ENCODE data around the gene ERAP2. TPM values are rescaled to one million over a fixed set of nuclear protein-coding genes. Genes with fewer than 3 reads are reported as not detected.

The ERAP2 gene
- polyA plus RNA-seq, 3 donors: 3.0 to 20.4 (median 3.4) TPM

DNA sequence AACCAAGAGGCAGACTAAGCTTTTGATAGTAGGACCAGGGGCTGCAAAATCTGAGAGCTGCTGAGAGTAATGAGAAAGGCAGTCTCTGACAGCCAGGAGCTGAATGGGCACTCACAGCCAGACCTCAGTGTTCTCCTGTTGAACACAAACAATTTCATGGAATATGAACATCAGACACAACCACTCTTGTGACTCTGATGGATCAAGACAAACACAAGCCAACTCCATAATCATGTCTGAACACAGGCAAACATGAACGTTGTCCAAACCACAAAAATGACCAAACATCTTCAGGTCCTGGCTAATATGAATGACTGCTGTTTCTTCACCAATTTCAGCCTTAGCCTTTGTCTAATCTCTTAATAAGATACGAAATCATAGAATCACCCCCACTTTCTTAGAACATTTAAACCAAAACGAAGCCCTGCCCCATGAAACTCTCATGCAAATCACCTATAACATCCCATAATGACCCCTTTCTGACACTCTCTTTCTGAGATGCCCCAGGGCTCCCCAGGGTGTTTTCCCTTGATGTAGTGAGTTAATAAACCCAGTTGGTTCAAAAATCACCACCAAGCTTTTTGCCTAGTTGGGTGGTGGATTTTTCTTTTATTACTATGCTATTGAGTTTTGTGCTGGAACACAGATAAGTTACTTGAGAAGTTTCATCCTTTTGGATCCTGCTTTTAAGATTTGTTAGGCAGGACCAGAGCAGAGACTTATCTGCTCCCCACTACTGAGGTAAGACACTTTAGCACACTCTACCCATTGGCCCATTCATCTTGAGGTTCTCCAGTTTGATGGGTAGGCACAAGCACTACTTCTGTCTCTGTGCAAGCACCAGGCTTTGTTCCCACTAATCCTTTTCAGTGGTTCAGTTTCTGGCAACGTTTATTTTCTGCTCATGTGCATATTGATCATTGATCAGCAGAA is 5.9 kb upstream of the ERAP2 start:
- Mint-ChIP-seq H3K27me3 (ENCODE audit: low read depth in 3 of 3) (peaks cover 1 to 11% (median 2%) of the 10 kb centered on the region in 3 donors), H3K36me3 (no peaks in the 10 kb centered on the region), H3K9me3 (no peaks in the 10 kb centered on the region), H3K4me1 (peaks cover 2% of the 10 kb centered on the region), H3K27ac (peak overlapping the region in 1 of 7 donors; percentile 10), H3K4me3 (no peak overlapping the region)
- H3K4me1 ChIP-seq (ENCODE audit: control insufficient read depth in 1 of 2, insufficient read depth in 2 of 2, low read length in 2 of 2): peaks cover 0 to under 1% of the 10 kb centered on the region in 2 donors
- no peak overlapping the region for H3K4me3 ChIP-seq (replicated peaks in 1 of 3; ENCODE audit: low read depth in 2 of 3, low read length in 3 of 3)
- no peaks in the 10 kb centered on the region for H3K9me3 ChIP-seq (replicated peaks in 1 of 2; ENCODE audit: control insufficient read depth in 1 of 2, insufficient read depth in 1 of 2, low read length in 2 of 2)
- intact Hi-C loops (cut with micrococcal nuclease): loop anchor here in 1 of 2 donors (10.0 kb wide), 1 partner anchor 294 kb away; no protein-coding TSS in a partner anchor
- no peaks in the 10 kb centered on the region for H4K20me1 ChIP-seq (ENCODE audit: insufficient read depth, low read length)
- H3K36me3 ChIP-seq (replicated peaks in 1 of 2; ENCODE audit: control insufficient read depth in 1 of 2, insufficient read depth in 2 of 2, low read length in 2 of 2): no peaks in the 10 kb centered on the region
- H3K27ac ChIP-seq (ENCODE audit: low read depth in 1 of 2, low read length in 2 of 2): no peak overlapping the region
- WGBS (ENCODE audit: insufficient coverage): 57% methylated on average over 4 of the region's 4 CpGs
- DNase-seq: no peak
- no peaks in the 10 kb centered on the region for H3K79me2 ChIP-seq (ENCODE audit: insufficient read depth, low read length)
- H3K4me2 ChIP-seq (replicated peaks; ENCODE audit: extremely low read depth, low read length, poor library complexity, severe bottlenecking): no peak overlapping the region
- no peaks in the 10 kb centered on the region for H3K27me3 ChIP-seq (ENCODE audit: control insufficient read depth in 2 of 2, insufficient read depth in 2 of 2, low read length in 2 of 2)
- peak overlapping the region; percentile 18 for H2AFZ ChIP-seq (ENCODE audit: insufficient read depth, low read depth, low read length, poor library complexity, severe bottlenecking)
- no peak overlapping the region for H3K9ac ChIP-seq (ENCODE audit: insufficient read depth, low read length, poor library complexity, severe bottlenecking)
- no peak for TF ChIP-seq CTCF (IDR thresholded peaks at IDR 0.05)

GRCh38 chr5:96871027-96871399 is 5.3 kb upstream of the ERAP2 start:
- H3K4me2 ChIP-seq (replicated peaks; ENCODE audit: extremely low read depth, low read length, poor library complexity, severe bottlenecking): no peak overlapping the region
- TF ChIP-seq CTCF (IDR thresholded peaks at IDR 0.05): no peak
- peak overlapping the region; percentile 18 for H2AFZ ChIP-seq (ENCODE audit: insufficient read depth, low read depth, low read length, poor library complexity, severe bottlenecking)
- no peak overlapping the region for H3K4me3 ChIP-seq (replicated peaks in 1 of 3; ENCODE audit: low read depth in 2 of 3, low read length in 3 of 3)
- Mint-ChIP-seq H3K9me3 (no peaks in the 10 kb centered on the region), H3K27me3 (ENCODE audit: low read depth in 3 of 3) (peaks cover 1 to 13% (median 2%) of the 10 kb centered on the region in 3 donors), H3K27ac (no peak overlapping the region), H3K36me3 (no peaks in the 10 kb centered on the region), H3K4me3 (no peak overlapping the region), H3K4me1 (peaks cover 8% of the 10 kb centered on the region)
- H3K36me3 ChIP-seq (replicated peaks in 1 of 2; ENCODE audit: control insufficient read depth in 1 of 2, insufficient read depth in 2 of 2, low read length in 2 of 2): no peaks in the 10 kb centered on the region
- H3K27me3 ChIP-seq (ENCODE audit: control insufficient read depth in 2 of 2, insufficient read depth in 2 of 2, low read length in 2 of 2): no peaks in the 10 kb centered on the region
- H3K9me3 ChIP-seq (replicated peaks in 1 of 2; ENCODE audit: control insufficient read depth in 1 of 2, insufficient read depth in 1 of 2, low read length in 2 of 2): no peaks in the 10 kb centered on the region
- 100% methylated on average over 2 of the region's 2 CpGs for WGBS (ENCODE audit: insufficient coverage)
- H3K79me2 ChIP-seq (ENCODE audit: insufficient read depth, low read length): no peaks in the 10 kb centered on the region
- intact Hi-C loops (cut with micrococcal nuclease): loop anchor here in 1 of 2 donors (10.0 kb wide), 1 partner anchor 294 kb away; no protein-coding TSS in a partner anchor
- no peaks in the 10 kb centered on the region for H4K20me1 ChIP-seq (ENCODE audit: insufficient read depth, low read length)
- no peak for DNase-seq
- H3K9ac ChIP-seq (ENCODE audit: insufficient read depth, low read length, poor library complexity, severe bottlenecking): no peak overlapping the region
- H3K27ac ChIP-seq (ENCODE audit: low read depth in 1 of 2, low read length in 2 of 2): no peak overlapping the region
- peaks cover 5 to 7% of the 10 kb centered on the region in 2 donors for H3K4me1 ChIP-seq (ENCODE audit: control insufficient read depth in 1 of 2, insufficient read depth in 2 of 2, low read length in 2 of 2)
